NCI-H1105 (cell line): ENCODE data around the gene TRIM24.

Experiments used
- DNase-seq: peaks from one replicate; lab custom pipeline; 2025; lab: John Stamatoyannopoulos, UW

TRIM24 gene

GRCh38 chr7:138625084-138625848 is 165.2 kb downstream of the TRIM24 start:
- DNase-seq: no peak

GRCh38 chr7:138625849-138626230 is 165.8 kb downstream of the TRIM24 start:
- DNase-seq: no peak

GRCh38 chr7:138626846-138627245 is 166.8 kb downstream of the TRIM24 start:
- no peak for DNase-seq

- no peak for DNase-seq
Observed at GRCh38 chr7:138627361-138627760, 167.3 kb downstream of the TRIM24 start.

GRCh38 chr7:138630059-138630610 is 170.1 kb downstream of the TRIM24 start:
- DNase-seq: no peak

GRCh38 chr7:138632384-138632783 is 172.3 kb downstream of the TRIM24 start:
- DNase-seq: no peak

- no peak for DNase-seq
Observed at GRCh38 chr7:138632826-138633602, 173.0 kb downstream of the TRIM24 start.
